Measurements from ENCODE around the gene CTSH. TPM values are rescaled to one million over a fixed set of nuclear protein-coding genes. Genes with fewer than 3 reads are reported as not detected.

The CTSH gene
- total and polyA plus RNA-seq, 2 of the 13 experiments (the other 11 are each of a cell fraction or from before 2014, with no cell fraction given): 265 to 653 TPM

DNA sequence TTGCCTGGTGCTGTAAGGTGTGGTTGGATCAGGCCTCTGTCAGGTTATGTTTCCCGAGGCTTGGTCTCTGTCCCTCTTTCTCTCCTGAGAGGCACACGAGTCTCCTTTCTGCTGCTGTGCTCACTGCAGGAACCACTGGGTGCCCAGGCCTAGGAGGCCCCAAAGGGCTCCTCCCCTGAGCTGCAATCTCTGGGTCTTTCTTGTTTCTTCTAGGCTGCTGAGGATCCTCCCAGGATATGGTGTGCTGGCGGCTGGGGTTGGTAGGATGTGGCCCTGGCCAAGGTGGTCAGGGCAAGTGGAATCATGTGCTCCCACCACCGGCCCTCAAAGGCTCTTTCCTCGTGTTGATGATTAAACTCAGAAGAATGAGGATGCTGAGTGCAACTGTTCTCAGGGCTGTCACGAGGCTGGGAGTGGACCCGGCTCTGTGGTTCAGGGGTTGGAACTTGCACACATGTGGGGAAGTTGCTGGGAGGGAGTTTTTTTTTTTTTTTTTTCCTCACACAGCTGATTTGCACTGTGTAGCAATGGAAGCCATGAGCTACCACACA lies 43.6 kb upstream of the CTSH start (continued):
- TF ChIP-seq, protein P1, sequence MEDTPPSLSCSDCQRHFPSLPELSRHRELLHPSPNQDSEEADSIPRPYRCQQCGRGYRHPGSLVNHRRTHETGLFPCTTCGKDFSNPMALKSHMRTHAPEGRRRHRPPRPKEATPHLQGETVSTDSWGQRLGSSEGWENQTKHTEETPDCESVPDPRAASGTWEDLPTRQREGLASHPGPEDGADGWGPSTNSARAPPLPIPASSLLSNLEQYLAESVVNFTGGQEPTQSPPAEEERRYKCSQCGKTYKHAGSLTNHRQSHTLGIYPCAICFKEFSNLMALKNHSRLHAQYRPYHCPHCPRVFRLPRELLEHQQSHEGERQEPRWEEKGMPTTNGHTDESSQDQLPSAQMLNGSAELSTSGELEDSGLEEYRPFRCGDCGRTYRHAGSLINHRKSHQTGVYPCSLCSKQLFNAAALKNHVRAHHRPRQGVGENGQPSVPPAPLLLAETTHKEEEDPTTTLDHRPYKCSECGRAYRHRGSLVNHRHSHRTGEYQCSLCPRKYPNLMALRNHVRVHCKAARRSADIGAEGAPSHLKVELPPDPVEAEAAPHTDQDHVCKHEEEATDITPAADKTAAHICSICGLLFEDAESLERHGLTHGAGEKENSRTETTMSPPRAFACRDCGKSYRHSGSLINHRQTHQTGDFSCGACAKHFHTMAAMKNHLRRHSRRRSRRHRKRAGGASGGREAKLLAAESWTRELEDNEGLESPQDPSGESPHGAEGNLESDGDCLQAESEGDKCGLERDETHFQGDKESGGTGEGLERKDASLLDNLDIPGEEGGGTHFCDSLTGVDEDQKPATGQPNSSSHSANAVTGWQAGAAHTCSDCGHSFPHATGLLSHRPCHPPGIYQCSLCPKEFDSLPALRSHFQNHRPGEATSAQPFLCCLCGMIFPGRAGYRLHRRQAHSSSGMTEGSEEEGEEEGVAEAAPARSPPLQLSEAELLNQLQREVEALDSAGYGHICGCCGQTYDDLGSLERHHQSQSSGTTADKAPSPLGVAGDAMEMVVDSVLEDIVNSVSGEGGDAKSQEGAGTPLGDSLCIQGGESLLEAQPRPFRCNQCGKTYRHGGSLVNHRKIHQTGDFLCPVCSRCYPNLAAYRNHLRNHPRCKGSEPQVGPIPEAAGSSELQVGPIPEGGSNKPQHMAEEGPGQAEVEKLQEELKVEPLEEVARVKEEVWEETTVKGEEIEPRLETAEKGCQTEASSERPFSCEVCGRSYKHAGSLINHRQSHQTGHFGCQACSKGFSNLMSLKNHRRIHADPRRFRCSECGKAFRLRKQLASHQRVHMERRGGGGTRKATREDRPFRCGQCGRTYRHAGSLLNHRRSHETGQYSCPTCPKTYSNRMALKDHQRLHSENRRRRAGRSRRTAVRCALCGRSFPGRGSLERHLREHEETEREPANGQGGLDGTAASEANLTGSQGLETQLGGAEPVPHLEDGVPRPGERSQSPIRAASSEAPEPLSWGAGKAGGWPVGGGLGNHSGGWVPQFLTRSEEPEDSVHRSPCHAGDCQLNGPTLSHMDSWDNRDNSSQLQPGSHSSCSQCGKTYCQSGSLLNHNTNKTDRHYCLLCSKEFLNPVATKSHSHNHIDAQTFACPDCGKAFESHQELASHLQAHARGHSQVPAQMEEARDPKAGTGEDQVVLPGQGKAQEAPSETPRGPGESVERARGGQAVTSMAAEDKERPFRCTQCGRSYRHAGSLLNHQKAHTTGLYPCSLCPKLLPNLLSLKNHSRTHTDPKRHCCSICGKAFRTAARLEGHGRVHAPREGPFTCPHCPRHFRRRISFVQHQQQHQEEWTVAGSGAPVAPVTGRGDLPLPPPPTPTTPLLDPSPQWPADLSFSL (CRISPR knock-in tag; IDR thresholded peaks at IDR 0.05): no peak
- TF ChIP-seq ZNF546 (CRISPR knock-in tag; conservative IDR thresholded peaks at IDR 0.05): no peak
- TF ChIP-seq PRMT3 (CRISPR knock-in tag; IDR thresholded peaks at IDR 0.05; ENCODE audit: borderline replicate concordance, low read depth): no peak
- no peak for TF ChIP-seq RBAK (CRISPR knock-in tag; IDR thresholded peaks at IDR 0.05)
- no peak for TF ChIP-seq KAT2B (IDR thresholded peaks at IDR 0.05; ENCODE audit: borderline replicate concordance, low read depth, low read length)
- 0 out of 2 replicates have a peak, but pooled peaks have one; percentile 45 for TF ChIP-seq CBX5 (CRISPR knock-in tag; IDR thresholded peaks at IDR 0.05; ENCODE audit: borderline replicate concordance)
- TF ChIP-seq KLF11 (CRISPR knock-in tag; IDR thresholded peaks at IDR 0.05): 0 out of 2 replicates have a peak, but pooled peaks have one; percentile 56
- no peak for TF ChIP-seq ZNF841 (CRISPR knock-in tag; IDR thresholded peaks at IDR 0.05; ENCODE audit: borderline replicate concordance)
- TF ChIP-seq, protein P2, sequence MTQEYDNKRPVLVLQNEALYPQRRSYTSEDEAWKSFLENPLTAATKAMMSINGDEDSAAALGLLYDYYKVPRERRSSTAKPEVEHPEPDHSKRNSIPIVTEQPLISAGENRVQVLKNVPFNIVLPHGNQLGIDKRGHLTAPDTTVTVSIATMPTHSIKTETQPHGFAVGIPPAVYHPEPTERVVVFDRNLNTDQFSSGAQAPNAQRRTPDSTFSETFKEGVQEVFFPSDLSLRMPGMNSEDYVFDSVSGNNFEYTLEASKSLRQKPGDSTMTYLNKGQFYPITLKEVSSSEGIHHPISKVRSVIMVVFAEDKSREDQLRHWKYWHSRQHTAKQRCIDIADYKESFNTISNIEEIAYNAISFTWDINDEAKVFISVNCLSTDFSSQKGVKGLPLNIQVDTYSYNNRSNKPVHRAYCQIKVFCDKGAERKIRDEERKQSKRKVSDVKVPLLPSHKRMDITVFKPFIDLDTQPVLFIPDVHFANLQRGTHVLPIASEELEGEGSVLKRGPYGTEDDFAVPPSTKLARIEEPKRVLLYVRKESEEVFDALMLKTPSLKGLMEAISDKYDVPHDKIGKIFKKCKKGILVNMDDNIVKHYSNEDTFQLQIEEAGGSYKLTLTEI (CRISPR knock-in tag; conservative IDR thresholded peaks at IDR 0.05): no peak
- 0 out of 2 replicates have a peak, but pooled peaks have one; percentile 42 for TF ChIP-seq ZNF563 (CRISPR knock-in tag; IDR thresholded peaks at IDR 0.05)
- TF ChIP-seq GATAD2A (CRISPR knock-in tag; IDR thresholded peaks at IDR 0.05): peak; percentile 88
- 0 out of 2 replicates have a peak, but pooled peaks have one; percentile 41 for TF ChIP-seq ZNF577 (CRISPR knock-in tag; IDR thresholded peaks at IDR 0.05; ENCODE audit: borderline replicate concordance, low read depth)
- TF ChIP-seq, protein P3, sequence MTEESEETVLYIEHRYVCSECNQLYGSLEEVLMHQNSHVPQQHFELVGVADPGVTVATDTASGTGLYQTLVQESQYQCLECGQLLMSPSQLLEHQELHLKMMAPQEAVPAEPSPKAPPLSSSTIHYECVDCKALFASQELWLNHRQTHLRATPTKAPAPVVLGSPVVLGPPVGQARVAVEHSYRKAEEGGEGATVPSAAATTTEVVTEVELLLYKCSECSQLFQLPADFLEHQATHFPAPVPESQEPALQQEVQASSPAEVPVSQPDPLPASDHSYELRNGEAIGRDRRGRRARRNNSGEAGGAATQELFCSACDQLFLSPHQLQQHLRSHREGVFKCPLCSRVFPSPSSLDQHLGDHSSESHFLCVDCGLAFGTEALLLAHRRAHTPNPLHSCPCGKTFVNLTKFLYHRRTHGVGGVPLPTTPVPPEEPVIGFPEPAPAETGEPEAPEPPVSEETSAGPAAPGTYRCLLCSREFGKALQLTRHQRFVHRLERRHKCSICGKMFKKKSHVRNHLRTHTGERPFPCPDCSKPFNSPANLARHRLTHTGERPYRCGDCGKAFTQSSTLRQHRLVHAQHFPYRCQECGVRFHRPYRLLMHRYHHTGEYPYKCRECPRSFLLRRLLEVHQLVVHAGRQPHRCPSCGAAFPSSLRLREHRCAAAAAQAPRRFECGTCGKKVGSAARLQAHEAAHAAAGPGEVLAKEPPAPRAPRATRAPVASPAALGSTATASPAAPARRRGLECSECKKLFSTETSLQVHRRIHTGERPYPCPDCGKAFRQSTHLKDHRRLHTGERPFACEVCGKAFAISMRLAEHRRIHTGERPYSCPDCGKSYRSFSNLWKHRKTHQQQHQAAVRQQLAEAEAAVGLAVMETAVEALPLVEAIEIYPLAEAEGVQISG (CRISPR knock-in tag; IDR thresholded peaks at IDR 0.05): peak; percentile 74
- no peak for TF ChIP-seq CREM (IDR thresholded peaks at IDR 0.05)
- no peak for TF ChIP-seq CREM (CRISPR knock-in tag; IDR thresholded peaks at IDR 0.05)
- TF ChIP-seq, protein P4, sequence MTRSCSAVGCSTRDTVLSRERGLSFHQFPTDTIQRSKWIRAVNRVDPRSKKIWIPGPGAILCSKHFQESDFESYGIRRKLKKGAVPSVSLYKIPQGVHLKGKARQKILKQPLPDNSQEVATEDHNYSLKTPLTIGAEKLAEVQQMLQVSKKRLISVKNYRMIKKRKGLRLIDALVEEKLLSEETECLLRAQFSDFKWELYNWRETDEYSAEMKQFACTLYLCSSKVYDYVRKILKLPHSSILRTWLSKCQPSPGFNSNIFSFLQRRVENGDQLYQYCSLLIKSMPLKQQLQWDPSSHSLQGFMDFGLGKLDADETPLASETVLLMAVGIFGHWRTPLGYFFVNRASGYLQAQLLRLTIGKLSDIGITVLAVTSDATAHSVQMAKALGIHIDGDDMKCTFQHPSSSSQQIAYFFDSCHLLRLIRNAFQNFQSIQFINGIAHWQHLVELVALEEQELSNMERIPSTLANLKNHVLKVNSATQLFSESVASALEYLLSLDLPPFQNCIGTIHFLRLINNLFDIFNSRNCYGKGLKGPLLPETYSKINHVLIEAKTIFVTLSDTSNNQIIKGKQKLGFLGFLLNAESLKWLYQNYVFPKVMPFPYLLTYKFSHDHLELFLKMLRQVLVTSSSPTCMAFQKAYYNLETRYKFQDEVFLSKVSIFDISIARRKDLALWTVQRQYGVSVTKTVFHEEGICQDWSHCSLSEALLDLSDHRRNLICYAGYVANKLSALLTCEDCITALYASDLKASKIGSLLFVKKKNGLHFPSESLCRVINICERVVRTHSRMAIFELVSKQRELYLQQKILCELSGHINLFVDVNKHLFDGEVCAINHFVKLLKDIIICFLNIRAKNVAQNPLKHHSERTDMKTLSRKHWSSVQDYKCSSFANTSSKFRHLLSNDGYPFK (CRISPR knock-in tag; IDR thresholded peaks at IDR 0.05; ENCODE audit: borderline replicate concordance): peak; percentile 83; the same call in 1 of the 2 replicates
